HEK293T (cell line): ENCODE results near the gene PDX1.

Experiments used
- FOXK2 ChIP-seq: fragments of 450-650 bp; IDR thresholded peaks from 2 replicates; pipeline ENCODE4 v1.6.1; 2016; ENCODE audit warnings: mild to moderate bottlenecking
- ZNF384 ChIP-seq: fragments of 450-650 bp; IDR thresholded peaks from 2 replicates; pipeline ENCODE4 v1.6.1; 2016

DNA sequence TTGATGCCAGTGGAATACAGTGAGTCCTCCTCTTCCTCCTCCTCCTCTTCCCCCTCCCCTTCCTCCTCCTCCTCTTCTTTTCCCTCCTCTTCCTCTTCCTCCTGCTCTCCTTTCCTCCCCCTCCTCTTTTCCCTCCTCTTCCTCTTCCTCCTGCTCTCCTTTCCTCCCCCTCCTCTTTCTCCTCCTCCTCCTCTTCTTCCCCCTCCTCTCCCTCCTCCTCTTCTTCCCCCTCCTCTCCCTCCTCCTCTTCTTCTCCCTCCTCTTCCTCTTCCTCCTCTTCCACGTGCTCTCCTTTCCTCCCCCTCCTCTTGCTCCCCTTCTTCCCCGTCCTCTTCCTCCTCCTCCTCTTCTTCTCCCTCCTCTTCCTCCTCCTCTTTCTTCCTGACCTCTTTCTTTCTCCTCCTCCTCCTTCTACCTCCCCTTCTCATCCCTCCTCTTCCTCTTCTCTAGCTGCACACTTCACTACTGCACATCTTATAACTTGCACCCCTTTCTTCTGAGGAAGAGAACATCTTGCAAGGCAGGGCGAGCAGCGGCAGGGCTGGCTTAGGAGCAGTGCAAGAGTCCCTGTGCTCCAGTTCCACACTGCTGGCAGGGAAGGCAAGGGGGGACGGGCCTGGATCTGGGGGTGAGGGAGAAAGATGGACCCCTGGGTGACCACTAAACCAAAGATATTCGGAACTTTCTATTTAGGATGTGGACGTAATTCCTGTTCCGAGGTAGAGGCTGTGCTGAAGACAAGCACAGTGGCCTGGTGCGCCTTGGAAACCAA is 5.6 kb downstream of the PDX1 start:
- TF ChIP-seq ZNF384, result no peak
- no peak for TF ChIP-seq FOXK2
